ENCODE results near the gene SORL1. TPM values are rescaled to one million over a fixed set of nuclear protein-coding genes. Genes with fewer than 3 reads are reported as not detected.

SORL1 gene
- total and polyA plus RNA-seq, 2 experiments from 2014 or later = 0.26 to 0.54 TPM

GRCh38 chr11:121570453-121570852, 118.3 kb downstream of the SORL1 start:
- Histone ChIP-seq H3K4me2 (ENCODE audit: unreplicated experiment) (no peak overlapping the region), H3K27me3 (replicated peaks; ENCODE audit: insufficient read depth) (peaks cover 34% of the 10 kb centered on the region; the same call in 1 of the 2 replicates), H3K9ac (no peak overlapping the region), H2AFZ (no peak overlapping the region), H3K79me2 (ENCODE audit: insufficient read depth) (no peaks in the 10 kb centered on the region), H3K9me3 (ENCODE audit: low read depth) (no peaks in the 10 kb centered on the region), H3K4me1 (ENCODE audit: insufficient read depth) (no peaks in the 10 kb centered on the region), H3K27ac (no peak overlapping the region), H4K20me1 (ENCODE audit: insufficient read depth) (no peaks in the 10 kb centered on the region), H3K9me2 (ENCODE audit: insufficient read depth) (no peaks in the 10 kb centered on the region), H3K4me3 (no peak overlapping the region), H3F3A (ENCODE audit: insufficient read depth) (no peaks in the 10 kb centered on the region), H3K36me3 (ENCODE audit: low read depth) (no peaks in the 10 kb centered on the region)
- TF ChIP-seq EZH2phosphoT487 (IDR thresholded peaks at IDR 0.05; ENCODE audit: insufficient read depth, low read depth) (no peak), EZH2 (IDR thresholded peaks at IDR 0.05; ENCODE audit: insufficient read depth, poor library complexity, severe bottlenecking) (no peak)
- in situ Hi-C loops (cut with MboI) = no loop called here
- DNase-seq = no peak
- WGBS, 2 experiments (ENCODE audit: low coverage in 1 of 2, low lambda C conversion rate in 2 of 2, missing lambda C conversion rate in 2 of 2) = 59% methylated on average over 3 of the region's 3 CpGs

- Histone ChIP-seq H3K36me3 (ENCODE audit: low read depth) (no peaks in the 10 kb centered on the region), H3K27me3 (replicated peaks; ENCODE audit: insufficient read depth) (peaks cover 38% of the 10 kb centered on the region), H3K27ac (no peak overlapping the region), H3F3A (ENCODE audit: insufficient read depth) (no peaks in the 10 kb centered on the region), H3K4me1 (ENCODE audit: insufficient read depth) (no peaks in the 10 kb centered on the region), H3K79me2 (ENCODE audit: insufficient read depth) (no peaks in the 10 kb centered on the region), H3K4me2 (ENCODE audit: unreplicated experiment) (no peak overlapping the region), H3K4me3 (no peak overlapping the region), H3K9me3 (ENCODE audit: low read depth) (no peaks in the 10 kb centered on the region), H3K9me2 (ENCODE audit: insufficient read depth) (no peaks in the 10 kb centered on the region), H4K20me1 (ENCODE audit: insufficient read depth) (no peaks in the 10 kb centered on the region), H3K9ac (no peak overlapping the region), H2AFZ (no peak overlapping the region)
- WGBS, 2 experiments (ENCODE audit: low coverage in 1 of 2, low lambda C conversion rate in 2 of 2, missing lambda C conversion rate in 2 of 2) = 58 to 60% methylated on average over 4 of the region's 4 CpGs
- DNase-seq = no peak
- TF ChIP-seq EZH2phosphoT487 (IDR thresholded peaks at IDR 0.05; ENCODE audit: insufficient read depth, low read depth) = no peak
- no peak for TF ChIP-seq EZH2 (IDR thresholded peaks at IDR 0.05; ENCODE audit: insufficient read depth, poor library complexity, severe bottlenecking)
- in situ Hi-C loops (cut with MboI) = no loop called here
These were observed 119.4 kb downstream of the SORL1 start for GRCh38 chr11:121571506-121571905.

- Histone ChIP-seq H3K9ac (no peak overlapping the region), H3K27me3 (replicated peaks; ENCODE audit: insufficient read depth) (peaks cover 34% of the 10 kb centered on the region), H2AFZ (no peak overlapping the region), H4K20me1 (ENCODE audit: insufficient read depth) (no peaks in the 10 kb centered on the region), H3K27ac (no peak overlapping the region), H3F3A (ENCODE audit: insufficient read depth) (no peaks in the 10 kb centered on the region), H3K9me3 (ENCODE audit: low read depth) (no peaks in the 10 kb centered on the region), H3K9me2 (ENCODE audit: insufficient read depth) (no peaks in the 10 kb centered on the region; the same call in 1 of the 2 replicates), H3K79me2 (ENCODE audit: insufficient read depth) (no peaks in the 10 kb centered on the region), H3K4me1 (ENCODE audit: insufficient read depth) (no peaks in the 10 kb centered on the region), H3K4me3 (no peak overlapping the region), H3K4me2 (ENCODE audit: unreplicated experiment) (no peak overlapping the region), H3K36me3 (ENCODE audit: low read depth) (no peaks in the 10 kb centered on the region)
- in situ Hi-C loops (cut with MboI) = no loop called here
- TF ChIP-seq EZH2phosphoT487 (IDR thresholded peaks at IDR 0.05; ENCODE audit: insufficient read depth, low read depth) (no peak), EZH2 (IDR thresholded peaks at IDR 0.05; ENCODE audit: insufficient read depth, poor library complexity, severe bottlenecking) (no peak)
- DNase-seq = no peak
- WGBS, 2 experiments (ENCODE audit: low coverage in 1 of 2, low lambda C conversion rate in 2 of 2, missing lambda C conversion rate in 2 of 2) = 49 to 50% methylated on average over 11 of the region's 11 CpGs
These were observed 120.5 kb downstream of the SORL1 start for GRCh38 chr11:121572571-121573059.

GRCh38 chr11:121574801-121575200, 122.7 kb downstream of the SORL1 start:
- no peak overlapping the region for H3K4me2 ChIP-seq (ENCODE audit: unreplicated experiment)

More at GRCh38 chr11:121574801-121575200, 122.7 kb downstream of the SORL1 start:
- Histone ChIP-seq H3K4me3 (no peak overlapping the region), H3F3A (ENCODE audit: insufficient read depth) (no peaks in the 10 kb centered on the region), H3K36me3 (ENCODE audit: low read depth) (no peaks in the 10 kb centered on the region), H2AFZ (no peak overlapping the region), H3K9me2 (ENCODE audit: insufficient read depth) (no peaks in the 10 kb centered on the region; the same call in 1 of the 2 replicates), H3K79me2 (ENCODE audit: insufficient read depth) (no peaks in the 10 kb centered on the region), H3K9ac (no peak overlapping the region), H3K4me1 (ENCODE audit: insufficient read depth) (no peaks in the 10 kb centered on the region), H3K9me3 (ENCODE audit: low read depth) (no peaks in the 10 kb centered on the region), H4K20me1 (ENCODE audit: insufficient read depth) (no peaks in the 10 kb centered on the region), H3K27me3 (replicated peaks; ENCODE audit: insufficient read depth) (peaks cover 41% of the 10 kb centered on the region), H3K27ac (no peak overlapping the region)
- TF ChIP-seq EZH2 (IDR thresholded peaks at IDR 0.05; ENCODE audit: insufficient read depth, poor library complexity, severe bottlenecking) (no peak), EZH2phosphoT487 (IDR thresholded peaks at IDR 0.05; ENCODE audit: insufficient read depth, low read depth) (no peak)
- in situ Hi-C loops (cut with MboI) = no loop called here
- DNase-seq = no peak

Data from GM23248 (cell line).